PC-9 (cell line): ENCODE measurements around the gene GPR152. TPM values are rescaled to one million over a fixed set of nuclear protein-coding genes. Genes with fewer than 3 reads are reported as not detected.

ENCODE experiments used
- BruUV-seq: library from RNA; stranded (reverse); fragments of 400-500 nt; replicated peaks from 2 replicates; lab custom pipeline; 2021; lab: Mats Ljungman, UMichigan
- CTCF ChIA-PET: fragments of 300-600 bp; sonication (Branson Sonifier 250); formaldehyde crosslinking; loops from one replicate; lab custom pipeline; 2022; ENCODE audit warnings: antibody characterized with exemption; lab: Charles Lee
- POLR2A ChIA-PET: fragments of 300-600 bp; sonication (Branson Sonifier 250); formaldehyde crosslinking; loops from one replicate; lab custom pipeline; 2022; ENCODE audit warnings: antibody characterized with exemption; ENCODE audit not compliant: unreplicated experiment; lab: Charles Lee
- DNase-seq, 2 experiments: peaks; one replicate each; pipeline versions ENCODE4 v3.0.0 to v3.0.0-alpha.2; 2015 to 2022; ENCODE audit warnings: mixed read lengths in 1 of 2
- H2AFZ ChIP-seq: fragments of 200-600 bp; sonication (generic); 2 replicates; pipeline ENCODE4 v1.8.1; 2017; ENCODE audit warnings: antibody characterized with exemption
- H3F3A ChIP-seq: fragments of 200-600 bp; sonication (generic); 2 replicates; pipeline ENCODE4 v1.8.1; 2017; ENCODE audit warnings: antibody characterized with exemption, mild to moderate bottlenecking, low read depth; ENCODE audit not compliant: insufficient read depth
- H3K27ac ChIP-seq: fragments of 200-600 bp; sonication (generic); 2 replicates; pipeline ENCODE4 v1.6.1; 2016; ENCODE audit warnings: mixed run types
- H3K27me3 ChIP-seq: fragments of 200-600 bp; sonication (generic); 2 replicates; pipeline ENCODE4 v1.6.1; 2016; ENCODE audit warnings: low read depth, mixed run types; ENCODE audit not compliant: insufficient read depth
- H3K36me3 ChIP-seq: fragments of 200-600 bp; sonication (generic); 2 replicates; pipeline ENCODE4 v1.6.1; 2016; ENCODE audit warnings: low read depth, mixed run types
- H3K4me1 ChIP-seq: fragments of 200-600 bp; sonication (generic); replicated peaks from 2 replicates; pipeline ENCODE4 v1.6.1; 2016; ENCODE audit warnings: mixed run types; ENCODE audit not compliant: insufficient read depth
- H3K4me2 ChIP-seq: fragments of 200-600 bp; sonication (generic); 2 replicates; pipeline ENCODE4 v1.6.1; 2017; ENCODE audit warnings: mixed run types
- H3K4me3 ChIP-seq: fragments of 200-600 bp; sonication (generic); 2 replicates; pipeline ENCODE4 v1.6.1; 2016; ENCODE audit warnings: mixed run types
- H3K79me2 ChIP-seq: fragments of 200-600 bp; sonication (generic); 2 replicates; pipeline ENCODE4 v1.6.1; 2017; ENCODE audit warnings: low read depth, mixed run types
- H3K9me2 ChIP-seq: fragments of 200-600 bp; sonication (generic); 2 replicates; pipeline ENCODE4 v1.8.1; 2017; ENCODE audit warnings: mild to moderate bottlenecking; ENCODE audit not compliant: insufficient read depth
- H3K9me3 ChIP-seq: fragments of 200-600 bp; sonication (generic); 2 replicates; pipeline ENCODE4 v1.8.1; 2016; ENCODE audit warnings: low read depth; ENCODE audit not compliant: insufficient read depth
- H4K20me1 ChIP-seq: fragments of 200-600 bp; sonication (generic); 2 replicates; pipeline ENCODE4 v1.8.1; 2017; ENCODE audit not compliant: insufficient read depth
- CTCF ChIP-seq: fragments of 200-600 bp; sonication (generic); conservative IDR thresholded peaks from 2 replicates; pipeline ENCODE4 v1.6.1; 2017; ENCODE audit warnings: mixed run types, antibody characterized with exemption, mild to moderate bottlenecking, moderate library complexity
- EZH2 ChIP-seq: fragments of 200-600 bp; sonication (generic); IDR thresholded peaks from 2 replicates; pipeline ENCODE4 v1.8.0; 2017; ENCODE audit warnings: antibody characterized with exemption, low read depth
- intact Hi-C: fragments of 100-400 bp; cut with micrococcal nuclease; formaldehyde crosslinking; loops from one replicate; pipeline ENCODE4 v1.10.0; 2022; ENCODE audit not compliant: unreplicated experiment
- total RNA-seq: library from RNA; stranded (reverse); gene quantifications from 2 replicates; pipeline ENCODE4 v1.2.3, GENCODE V29; 2021

The GPR152 gene
- total RNA-seq, 1 experiment from 2014 or later: not detected

GRCh38 chr11:67441098-67441563 lies 11.4 kb downstream of the GPR152 start:
- Histone ChIP-seq H3K4me1 (peaks cover 13% of the 10 kb centered on the region), H3F3A (peaks cover 37% of the 10 kb centered on the region), H3K79me2 (peaks cover 20% of the 10 kb centered on the region), H3K4me3 (no peak overlapping the region), H2AFZ (no peak overlapping the region), H3K9me2 (no peaks in the 10 kb centered on the region), H3K27me3 (no peaks in the 10 kb centered on the region), H3K9me3 (no peaks in the 10 kb centered on the region), H3K4me2 (no peak overlapping the region), H3K36me3 (no peaks in the 10 kb centered on the region; the same call in none of the 2 replicates), H4K20me1 (0 out of 2 replicates have a peak, but pooled peaks cover 6% of the 10 kb centered on the region), H3K27ac (no peak overlapping the region)
- no TSS peak for BruUV-seq
- POLR2A ChIA-PET: interaction anchor here (0.6 to 0.7 kb wide), 2 partner anchors 90 to 388 kb away, joined by 6 to 14 read pairs; no protein-coding TSS in a partner anchor
- CTCF ChIA-PET: no interaction called here
- intact Hi-C loops: loop anchor here (5.0 kb wide), 1 partner anchor 66 kb away; the partner anchor contains the start of genes CDK2AP2 and PITPNM1
- no peak for TF ChIP-seq CTCF
- TF ChIP-seq EZH2: no peak
- DNase-seq: no peak

- no peak overlapping the region for H3K4me2 ChIP-seq
- H3K27me3 ChIP-seq: no peaks in the 10 kb centered on the region
- H3K27ac ChIP-seq: no peak overlapping the region
- no peaks in the 10 kb centered on the region; the same call in none of the 2 replicates for H3K36me3 ChIP-seq
- peaks cover 13% of the 10 kb centered on the region for H3K4me1 ChIP-seq
- no peak overlapping the region for H3K4me3 ChIP-seq
- BruUV-seq: no TSS peak
- H3F3A ChIP-seq: peaks cover 37% of the 10 kb centered on the region
- ChIA-PET CTCF (no interaction called here), POLR2A (no interaction called here)
- TF ChIP-seq CTCF (no peak), EZH2 (no peak)
- intact Hi-C loops: loop anchor here (5.0 kb wide), 1 partner anchor 67 kb away; the partner anchor contains the start of genes CDK2AP2 and PITPNM1
- H4K20me1 ChIP-seq: 0 out of 2 replicates have a peak, but pooled peaks cover 6% of the 10 kb centered on the region
- H2AFZ ChIP-seq: no peak overlapping the region
- no peak for DNase-seq
- H3K9me2 ChIP-seq: no peaks in the 10 kb centered on the region
- H3K9me3 ChIP-seq: no peaks in the 10 kb centered on the region
- peaks cover 20% of the 10 kb centered on the region for H3K79me2 ChIP-seq
These were observed 12.1 kb downstream of the GPR152 start for GRCh38 chr11:67440229-67441097.

GRCh38 chr11:67439321-67440228 lies 13.0 kb downstream of the GPR152 start:
- Histone ChIP-seq H3K4me3 (no peak overlapping the region), H4K20me1 (0 out of 2 replicates have a peak, but pooled peaks cover 6% of the 10 kb centered on the region), H3K27ac (no peak overlapping the region), H3F3A (peaks cover 37% of the 10 kb centered on the region), H3K9me2 (no peaks in the 10 kb centered on the region), H3K79me2 (peaks cover 16% of the 10 kb centered on the region), H3K27me3 (no peaks in the 10 kb centered on the region), H3K4me1 (peaks cover 12% of the 10 kb centered on the region), H3K4me2 (no peak overlapping the region), H3K9me3 (no peaks in the 10 kb centered on the region), H2AFZ (no peak overlapping the region), H3K36me3 (no peaks in the 10 kb centered on the region; the same call in none of the 2 replicates)
- POLR2A ChIA-PET: interaction anchor here (0.6 to 0.7 kb wide), 2 partner anchors 33 to 41 kb away, joined by 3 read pairs; no protein-coding TSS in a partner anchor
- CTCF ChIA-PET: no interaction called here
- TF ChIP-seq EZH2 (no peak), CTCF (peak; percentile 41; the same call in 1 of the 2 replicates)
- BruUV-seq: no TSS peak
- peak in 1 of 2 experiments; percentile 52 for DNase-seq
- intact Hi-C loops: loop anchor here (5.0 kb wide), 1 partner anchor 68 kb away; the partner anchor contains the start of genes CDK2AP2 and PITPNM1
